ENCODE measurements around the gene RASGRF2.

GRCh38 chr5:81166430-81166829 lies 206.3 kb downstream of the RASGRF2 start:
- TF ChIP-seq EZH2 (IDR thresholded peaks at IDR 0.05; ENCODE audit: low read depth), result no peak
- no peak for TF ChIP-seq CTCF (conservative IDR thresholded peaks at IDR 0.05)
